Erythroblast (primary cell): ENCODE data around the gene PSMC6.

Experiments
- GATA1 ChIP-seq: IDR thresholded peaks from 2 replicates; pipeline ENCODE4 v1.6.1; 2011; ENCODE audit warnings: low read depth, mild to moderate bottlenecking, control low read depth, low read length, moderate library complexity
- POLR2A ChIP-seq: IDR thresholded peaks from 2 replicates; pipeline ENCODE4 v1.6.1; 2011; ENCODE audit warnings: mild to moderate bottlenecking, low read length

GRCh38 chr14:52690983-52691760 is 15.8 kb upstream of the PSMC6 start:
- no peak for TF ChIP-seq GATA1
- no peak for TF ChIP-seq POLR2A
